ENCODE data around the gene RNF5.
A peak's percentile ranks its signal among the peaks of the same experiment; 100 is the strongest.
"Not testable (repeated sequence)": the region's sequence is repeated elsewhere in the genome, so short reads cannot be mapped to it uniquely, and the experiment has no call there.

The RNF5 gene

GRCh38 chr6:32184084-32184640, 6.0 kb downstream of the RNF5 start, which contains the start of gene AGER:
Gene AGER, minus strand, starts transcription at chr6:32184253. Its CDS starts 31 bp downstream, at chr6:32184222.
- no peak for ATAC-seq
- TF ChIP-seq PATZ1 (CRISPR knock-in tag; IDR thresholded peaks at IDR 0.05; ENCODE audit: borderline replicate concordance) (no peak), CSDC2 (CRISPR knock-in tag; IDR thresholded peaks at IDR 0.05) (no peak), ISL1 (CRISPR knock-in tag; IDR thresholded peaks at IDR 0.05) (no peak), ARNTL (CRISPR knock-in tag; IDR thresholded peaks at IDR 0.05; ENCODE audit: borderline replicate concordance, low read depth) (no peak), RARB (CRISPR knock-in tag; IDR thresholded peaks at IDR 0.05) (no peak), POU6F1 (CRISPR knock-in tag; IDR thresholded peaks at IDR 0.05; ENCODE audit: borderline replicate concordance, low read depth) (no peak), ZFP30 (CRISPR knock-in tag; IDR thresholded peaks at IDR 0.05) (no peak), CSRNP3 (CRISPR knock-in tag; IDR thresholded peaks at IDR 0.05) (no peak), SNAI2 (CRISPR knock-in tag; IDR thresholded peaks at IDR 0.05) (no peak), ZNF70 (CRISPR knock-in tag; IDR thresholded peaks at IDR 0.05) (no peak), OSR1 (CRISPR knock-in tag; IDR thresholded peaks at IDR 0.05) (no peak), ZC3H10 (CRISPR knock-in tag; IDR thresholded peaks at IDR 0.05) (no peak), ZNF565 (CRISPR knock-in tag; conservative IDR thresholded peaks at IDR 0.05; ENCODE audit: low read depth) (no peak), PPARA (CRISPR knock-in tag; IDR thresholded peaks at IDR 0.05; ENCODE audit: borderline replicate concordance) (no peak), ESRRG (CRISPR knock-in tag; IDR thresholded peaks at IDR 0.05) (no peak), GLIS3 (CRISPR knock-in tag; IDR thresholded peaks at IDR 0.05) (no peak), ZFP3 (CRISPR knock-in tag; IDR thresholded peaks at IDR 0.05) (no peak), ZNF8 (CRISPR knock-in tag; IDR thresholded peaks at IDR 0.05) (no peak), TSHZ2 (CRISPR knock-in tag; IDR thresholded peaks at IDR 0.05) (no peak), CREB5 (CRISPR knock-in tag; IDR thresholded peaks at IDR 0.05; ENCODE audit: low read depth) (no peak)

- ATAC-seq, result peak; percentile 83
Measured at GRCh38 chr6:32185681-32186131, 7.5 kb downstream of the RNF5 start.

- ATAC-seq, result not testable (repeated sequence)
Measured at GRCh38 chr6:32186151-32186840, 8.1 kb downstream of the RNF5 start.

Data from SK-N-SH treated with all-trans-retinoic acid at 6 μM for 48 hours (cell line).